DMS114 treated with DMSO at 0.1 percent for 48 hours (cell line): ENCODE data around the gene LINC01488.

Source experiments
- DNase-seq: peaks from one replicate; lab custom pipeline; 2025; ENCODE audit not compliant: unreplicated experiment; lab: John Stamatoyannopoulos, UW

LINC01488 gene

DNA sequence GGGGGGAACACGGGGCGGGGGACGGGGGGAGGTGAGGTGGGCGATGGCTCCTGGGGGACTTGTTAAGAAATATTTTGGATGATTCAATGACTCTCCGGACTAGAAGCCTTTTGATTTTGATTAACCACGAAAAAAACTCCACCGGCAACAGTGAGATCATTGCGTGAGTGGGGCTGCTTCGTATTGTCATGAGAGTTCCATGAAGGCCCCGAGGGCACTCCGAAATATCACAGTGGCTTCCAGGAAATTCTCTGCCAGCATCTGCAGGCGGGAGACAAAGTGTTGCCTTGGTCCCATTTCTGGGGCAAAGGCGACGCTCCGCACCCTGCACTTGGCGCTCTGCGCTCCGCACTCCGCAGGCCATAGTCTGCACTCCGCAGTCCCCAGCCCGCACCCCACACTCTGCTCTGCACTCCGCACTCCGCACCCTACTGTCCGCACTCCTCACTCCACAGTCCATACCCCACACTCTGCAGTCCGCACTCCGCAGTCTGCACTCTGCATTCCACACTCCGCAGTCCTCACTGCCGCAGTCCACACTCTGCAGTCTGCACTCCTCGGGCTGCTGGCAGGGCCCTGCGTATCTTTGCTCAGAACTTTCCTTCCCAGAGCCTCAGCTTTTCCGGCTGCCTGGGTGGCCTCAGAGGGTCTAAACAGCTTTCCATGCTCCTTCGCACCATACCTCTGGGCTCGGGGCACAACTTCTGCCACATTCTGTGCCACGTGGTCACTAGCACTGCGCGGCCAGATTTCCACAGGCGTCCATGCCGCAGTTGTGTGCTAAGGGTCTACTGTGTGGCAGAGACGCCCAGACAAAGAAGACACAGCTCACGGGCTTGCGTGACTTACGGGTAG, 61.1 kb downstream of the LINC01488 start:
- DNase-seq = no peak
